HFF-Myc (cell line): ENCODE data around the gene PHEX.

Source experiments
- DNase-seq: peaks from one replicate; pipeline ENCODE4 v3.0.0-alpha.2; 2011; ENCODE audit warnings: low read depth; ENCODE audit errors: extremely low read depth
- H3K4me3 ChIP-seq: replicated peaks from 2 replicates; pipeline ENCODE4 v1.5.1; 2011; ENCODE audit warnings: low read depth, mild to moderate bottlenecking, control low read depth, low read length
- CTCF ChIP-seq: IDR thresholded peaks from 2 replicates; pipeline ENCODE4 v1.5.1; 2012; ENCODE audit warnings: mild to moderate bottlenecking, low read depth, low read length, control low read depth; ENCODE audit errors: missing control alignments

The PHEX gene

DNA sequence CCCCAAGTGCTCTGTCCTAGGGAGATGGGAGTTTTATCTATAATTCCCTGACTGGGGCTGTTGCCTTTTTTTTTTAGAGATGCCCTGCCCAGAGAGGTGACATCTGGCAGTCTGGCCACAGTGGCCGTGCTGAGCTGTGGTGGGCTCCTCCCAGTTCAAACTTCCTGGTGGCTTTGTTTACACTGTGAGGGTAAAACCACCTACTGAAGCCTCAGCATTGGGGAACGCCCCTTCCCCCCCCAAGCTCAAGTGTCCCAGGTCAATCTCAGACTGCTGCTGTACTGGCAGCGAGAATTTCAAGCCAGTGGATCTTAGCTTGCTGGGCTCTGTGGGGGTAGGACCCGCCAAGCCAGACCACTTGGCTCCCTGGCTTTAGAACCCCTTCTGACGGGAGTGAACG is 202.3 kb downstream of the PHEX start:
- no peak overlapping the region for H3K4me3 ChIP-seq
- no peak for TF ChIP-seq CTCF
- no peak for DNase-seq

GRCh38 chrX:22237479-22237878 is 205.4 kb downstream of the PHEX start:
- DNase-seq: no peak
- H3K4me3 ChIP-seq: no peak overlapping the region
- TF ChIP-seq CTCF: no peak

GRCh38 chrX:22246620-22247019 is 214.5 kb downstream of the PHEX start:
- no peak overlapping the region for H3K4me3 ChIP-seq
- TF ChIP-seq CTCF: no peak
- DNase-seq: no peak

DNA sequence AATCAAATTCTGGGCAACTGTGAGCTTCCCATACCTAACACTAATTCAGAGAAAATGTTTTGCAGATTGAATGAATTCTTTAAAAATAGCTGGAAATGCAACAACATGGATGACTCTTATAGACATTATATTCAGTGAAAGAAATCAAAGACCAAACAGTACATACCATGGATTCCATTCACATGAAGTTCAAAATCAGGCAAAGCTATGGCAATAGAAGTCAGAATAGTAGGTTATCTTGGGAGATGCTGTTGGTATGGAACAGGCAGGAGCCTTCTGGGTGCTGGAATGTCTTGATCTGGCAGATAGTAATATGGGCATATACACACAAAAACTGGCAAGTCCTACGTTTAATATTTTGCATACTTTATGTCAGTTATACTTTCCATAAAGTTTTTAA is 215.0 kb downstream of the PHEX start:
- no peak overlapping the region for H3K4me3 ChIP-seq
- no peak for TF ChIP-seq CTCF
- no peak for DNase-seq

DNA sequence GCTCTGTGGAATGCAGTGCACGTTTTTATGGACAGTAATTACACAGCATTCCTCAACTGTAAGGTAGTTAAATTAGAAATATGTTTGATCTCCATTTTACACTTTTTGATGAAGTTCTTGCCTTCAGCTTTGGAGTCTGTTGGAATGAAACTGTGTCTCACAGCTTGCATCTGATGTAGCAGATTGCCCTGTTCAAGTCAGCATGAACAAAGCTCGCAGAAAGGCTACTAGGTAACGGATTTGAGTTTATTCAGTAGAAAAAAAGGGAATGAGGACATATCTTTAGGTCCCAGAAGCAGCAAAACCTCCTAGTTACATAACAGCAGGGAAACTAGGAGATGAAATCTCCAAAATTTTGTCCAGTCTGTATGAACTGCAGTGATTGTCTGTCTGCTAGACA is 216.3 kb downstream of the PHEX start:
- DNase-seq: no peak
- no peak overlapping the region for H3K4me3 ChIP-seq
- TF ChIP-seq CTCF: no peak

DNA sequence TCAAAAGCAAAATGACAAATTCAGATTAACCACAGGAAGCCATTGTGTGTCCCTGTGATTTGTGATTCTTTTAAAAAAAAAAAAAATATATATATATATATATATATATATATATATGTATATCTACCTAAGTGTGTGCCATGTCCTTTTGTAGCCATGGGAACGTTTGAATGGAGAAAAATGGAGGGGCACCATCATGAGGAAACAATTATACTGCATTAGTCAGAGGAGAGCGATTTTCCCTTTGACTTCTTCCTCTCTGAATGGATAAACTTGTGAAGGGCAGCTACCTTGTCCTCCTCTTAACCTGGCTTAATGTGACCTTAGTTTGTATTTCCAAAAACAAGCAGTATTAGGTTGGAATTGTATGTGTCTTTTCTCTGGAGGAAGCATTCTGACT is 217.2 kb downstream of the PHEX start:
- TF ChIP-seq CTCF: no peak
- no peak overlapping the region for H3K4me3 ChIP-seq
- no peak for DNase-seq

DNA sequence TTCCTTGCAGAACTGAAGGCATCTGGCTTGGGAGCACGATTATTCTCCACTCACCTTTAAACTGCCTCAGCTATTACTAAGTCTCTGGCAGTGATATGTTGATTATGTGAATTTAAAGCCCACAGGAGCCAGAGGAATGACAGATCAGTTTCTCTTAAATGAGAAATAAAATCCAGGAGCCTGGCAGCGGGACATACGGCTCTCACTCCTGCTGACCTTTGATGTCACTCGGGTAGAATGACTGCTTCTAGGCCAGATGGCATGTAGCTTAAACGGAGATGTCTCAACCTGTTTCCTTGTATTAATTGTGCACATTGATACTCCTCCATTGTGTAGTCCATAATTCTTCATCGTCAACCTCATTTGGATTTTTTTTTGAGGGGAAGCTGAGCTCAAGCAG is 236.6 kb downstream of the PHEX start:
- TF ChIP-seq CTCF: no peak
- DNase-seq: no peak
- no peak overlapping the region for H3K4me3 ChIP-seq
